Activated CD4-positive, alpha-beta T cell treated with anti-CD3 and anti-CD28 coated beads, Interleukin-2, Interleukin-4, amounts not matched to agents 100 ng/mL and 50 ng/mL, durations not matched to agents 16 hours and 8 hours (primary cell): ENCODE data around the gene DCDC2C.

Experiments used
- DNase-seq: peaks from one replicate; pipeline ENCODE4 v3.0.0-alpha.2; 2020; ENCODE audit warnings: low spot score

The DCDC2C gene

DNA sequence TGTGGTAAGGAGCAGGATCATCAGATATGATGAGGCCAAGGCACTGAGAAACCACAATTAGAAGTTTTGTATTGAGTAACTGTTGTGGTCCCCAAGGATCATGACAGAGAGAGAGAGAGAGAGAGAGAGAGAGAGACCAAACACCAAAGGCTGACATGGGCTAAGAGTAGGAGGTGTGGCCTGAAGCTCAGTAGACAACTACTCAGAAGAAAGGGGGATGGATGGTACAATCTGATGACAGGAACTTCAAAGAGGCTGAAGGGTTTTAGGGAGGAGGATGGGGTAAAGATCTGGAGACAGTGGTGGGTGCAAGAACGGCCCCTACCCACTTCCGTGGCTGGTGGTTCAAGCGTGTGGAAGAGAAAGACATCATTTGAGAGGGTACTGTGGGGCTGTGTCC is 135.0 kb downstream of the DCDC2C start:
- DNase-seq: no peak

DNA sequence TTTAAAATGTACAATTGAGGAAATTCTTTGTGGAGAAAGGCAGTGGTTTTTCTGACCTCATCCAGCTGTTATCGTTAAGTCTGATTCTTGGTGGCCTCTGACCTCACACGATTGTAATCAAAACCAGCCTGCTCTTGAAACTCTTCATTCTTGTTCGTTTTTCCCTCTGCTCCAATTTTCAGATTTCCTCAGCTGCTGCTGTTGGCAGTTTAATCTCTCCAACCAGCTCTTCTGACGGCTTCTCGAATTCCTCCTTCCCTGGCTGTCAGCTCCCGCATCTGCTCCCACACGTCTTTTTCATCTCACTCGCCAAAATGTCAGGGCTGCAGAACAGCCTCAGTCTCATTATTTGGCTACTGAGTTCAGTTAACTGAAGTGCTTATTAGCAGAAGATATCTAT is 136.1 kb downstream of the DCDC2C start:
- DNase-seq: no peak

- DNase-seq: no peak
These were observed 137.3 kb downstream of the DCDC2C start for GRCh38 chr2:3840611-3841155.

DNA sequence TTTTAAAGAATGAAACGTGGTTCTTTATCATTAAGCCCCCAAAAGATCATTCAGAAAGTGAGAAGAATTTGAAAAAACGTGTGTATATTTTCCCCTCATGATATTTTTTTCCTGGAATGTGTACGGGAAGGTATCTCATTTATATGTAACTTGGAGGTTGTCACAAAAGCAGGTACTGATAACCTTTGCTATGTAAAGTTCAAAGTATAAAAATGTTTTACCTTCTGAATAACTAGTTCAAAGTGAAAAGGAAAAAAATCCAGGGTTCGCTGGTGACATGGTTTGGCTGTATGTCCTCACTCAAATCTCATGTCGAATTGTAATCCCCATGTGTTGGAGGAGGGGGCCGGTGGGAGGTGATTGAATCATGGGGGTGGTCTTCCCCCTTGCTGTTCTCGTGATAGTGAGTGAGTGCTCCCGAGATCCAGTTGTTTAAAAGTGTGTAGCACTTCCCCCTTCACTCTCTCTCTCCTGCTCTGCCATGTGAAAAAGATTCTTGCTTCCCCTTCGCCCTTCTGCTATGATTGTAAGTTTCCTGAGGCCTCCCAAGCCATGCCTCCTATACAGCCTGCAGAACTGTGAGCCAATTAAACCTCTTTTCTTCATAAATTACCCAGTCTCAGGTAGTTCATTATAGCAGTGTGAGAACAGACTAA is 144.2 kb downstream of the DCDC2C start:
- DNase-seq: no peak

GRCh38 chr2:3848776-3849175 is 145.4 kb downstream of the DCDC2C start:
- DNase-seq: no peak

- no peak for DNase-seq
These were observed 145.8 kb downstream of the DCDC2C start for GRCh38 chr2:3849213-3849612.

GRCh38 chr2:3857576-3857975 is 154.2 kb downstream of the DCDC2C start:
- DNase-seq: no peak

DNA sequence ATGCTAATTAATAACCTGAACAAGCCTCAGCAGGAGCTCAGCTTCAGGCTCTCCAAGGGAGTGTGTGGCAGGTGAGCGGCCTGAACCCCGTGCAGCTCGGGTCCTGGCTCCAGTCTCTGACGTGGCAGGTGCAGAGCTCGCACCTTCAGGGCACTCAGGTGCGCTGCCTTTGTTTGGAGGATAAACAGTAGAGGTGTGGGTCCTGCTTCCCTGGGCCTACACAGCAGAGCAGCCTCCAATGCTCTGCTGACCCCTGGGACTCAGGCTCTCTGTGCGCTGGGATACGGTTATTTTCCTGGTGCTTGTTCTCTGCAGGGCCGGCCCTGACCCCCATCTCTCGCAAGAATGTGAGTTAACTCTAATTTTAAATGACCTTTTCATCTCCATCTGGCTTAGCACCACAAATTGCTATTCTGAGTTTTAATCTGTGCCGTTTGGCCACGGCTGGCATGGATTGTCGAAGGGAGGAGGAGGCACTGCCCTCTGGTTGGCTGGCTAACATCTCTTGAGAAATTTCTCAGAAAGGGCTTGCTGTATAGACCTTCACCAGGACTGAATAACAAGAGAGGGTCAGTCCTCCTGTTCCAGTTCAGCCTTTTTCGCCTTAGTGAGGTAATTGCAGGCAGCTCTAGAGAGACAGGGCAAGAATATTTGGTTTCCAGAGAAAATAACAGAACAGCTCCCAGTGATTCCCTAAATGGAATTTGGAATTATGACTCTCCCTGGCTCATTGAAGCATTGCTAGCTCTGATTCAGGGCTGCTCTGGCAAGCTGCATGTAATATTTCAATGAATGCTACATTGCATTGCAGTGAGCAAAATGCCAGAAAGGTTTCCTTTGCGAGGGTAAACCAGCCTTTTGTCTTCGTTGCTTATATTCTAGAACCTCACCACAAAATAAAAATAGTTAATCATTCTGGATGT is 161.8 kb downstream of the DCDC2C start:
- no peak for DNase-seq

DNA sequence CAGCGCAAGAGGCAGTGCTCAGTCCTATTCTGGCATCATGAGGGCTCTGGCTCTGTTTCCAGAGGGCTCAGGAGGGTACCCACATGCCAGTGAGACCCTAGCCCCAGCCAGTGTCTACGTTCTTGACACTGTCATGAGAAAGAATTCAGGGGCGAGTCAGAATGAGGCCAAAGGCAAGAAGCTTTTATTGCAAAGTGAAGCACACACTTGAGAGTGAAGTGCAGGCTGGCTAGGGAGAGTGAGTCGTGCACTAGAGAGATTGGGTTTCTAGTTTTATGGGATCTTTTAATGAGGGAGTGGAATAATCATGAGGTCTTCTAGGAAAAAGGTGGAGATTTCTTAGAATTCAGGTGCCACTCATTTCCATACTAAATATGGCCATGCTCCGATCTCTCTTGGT is 164.1 kb downstream of the DCDC2C start:
- DNase-seq: no peak

GRCh38 chr2:3868012-3868805 is 164.8 kb downstream of the DCDC2C start:
- DNase-seq: no peak

GRCh38 chr2:3870222-3870621 is 166.8 kb downstream of the DCDC2C start:
- no peak for DNase-seq

- no peak for DNase-seq
These were observed 167.6 kb downstream of the DCDC2C start for GRCh38 chr2:3871002-3871401.

DNA sequence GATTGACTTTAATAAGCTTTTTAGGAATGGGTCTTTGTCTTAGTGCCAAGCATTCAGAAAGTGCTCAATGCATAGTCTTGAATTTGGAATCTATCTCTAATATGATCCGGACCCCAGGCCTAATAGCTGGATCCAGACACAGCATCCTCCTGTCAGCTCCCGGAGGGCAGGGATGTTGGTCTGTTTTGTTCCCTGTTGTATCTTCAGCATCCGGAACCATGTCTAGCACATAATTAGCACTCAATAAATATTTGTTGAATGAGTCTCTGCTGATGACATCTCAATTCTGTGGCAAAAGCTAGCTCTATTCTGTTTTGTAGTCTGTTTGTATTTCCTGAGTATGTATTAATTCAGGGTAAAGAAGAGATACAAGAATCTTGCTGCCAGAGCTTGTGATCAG is 169.1 kb downstream of the DCDC2C start:
- DNase-seq: no peak

DNA sequence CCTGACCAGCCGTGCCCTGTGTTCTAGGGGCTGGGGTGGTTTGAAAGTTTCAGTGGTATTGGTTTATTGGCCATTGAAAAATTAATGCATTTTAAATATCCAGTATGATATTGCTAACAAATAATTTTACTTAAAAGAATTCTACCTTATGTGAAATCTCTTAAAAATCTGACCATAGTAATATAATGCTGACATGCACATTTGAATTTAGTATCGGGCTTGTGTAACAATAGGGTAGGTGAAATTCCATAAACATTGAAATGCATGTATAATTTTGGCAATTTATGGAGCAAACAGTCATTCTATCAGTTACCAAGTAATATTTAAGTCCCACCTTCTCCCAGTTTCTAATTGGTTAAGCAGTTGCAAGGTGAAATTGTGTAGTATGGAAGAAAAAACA is 170.5 kb downstream of the DCDC2C start:
- DNase-seq: no peak

GRCh38 chr2:3876221-3876620 is 172.8 kb downstream of the DCDC2C start:
- no peak for DNase-seq

DNA sequence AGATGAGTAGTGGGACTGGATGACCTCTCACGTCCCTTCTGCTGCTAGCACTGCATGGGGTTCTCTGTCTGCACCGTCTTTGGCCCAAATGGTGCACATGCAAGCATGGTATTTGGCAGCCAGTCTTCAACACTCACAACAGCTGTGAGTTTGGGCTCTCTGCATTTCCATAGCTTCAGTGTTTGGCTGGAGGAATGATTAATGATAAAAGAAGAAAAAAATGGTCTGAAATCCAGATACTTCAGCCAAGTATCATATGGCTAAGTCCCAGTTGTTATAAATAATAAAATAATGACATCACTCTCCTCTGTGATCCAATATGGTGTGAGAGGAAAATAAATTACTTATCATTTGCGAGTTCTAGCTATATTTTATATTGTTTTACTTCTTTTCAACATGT is 173.3 kb downstream of the DCDC2C start:
- DNase-seq: no peak

GRCh38 chr2:3885629-3886628 is 182.6 kb downstream of the DCDC2C start:
- no peak for DNase-seq

- no peak for DNase-seq
These were observed 191.6 kb downstream of the DCDC2C start for GRCh38 chr2:3895021-3895420.
